ENCODE measurements around the gene SLC39A9. TPM values are rescaled to one million over a fixed set of nuclear protein-coding genes. Genes with fewer than 3 reads are reported as not detected.
A peak's percentile ranks its signal among the peaks of the same experiment; 100 is the strongest.

SLC39A9 gene, protein sequence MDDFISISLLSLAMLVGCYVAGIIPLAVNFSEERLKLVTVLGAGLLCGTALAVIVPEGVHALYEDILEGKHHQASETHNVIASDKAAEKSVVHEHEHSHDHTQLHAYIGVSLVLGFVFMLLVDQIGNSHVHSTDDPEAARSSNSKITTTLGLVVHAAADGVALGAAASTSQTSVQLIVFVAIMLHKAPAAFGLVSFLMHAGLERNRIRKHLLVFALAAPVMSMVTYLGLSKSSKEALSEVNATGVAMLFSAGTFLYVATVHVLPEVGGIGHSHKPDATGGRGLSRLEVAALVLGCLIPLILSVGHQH
- total RNA-seq: 10 to 100 TPM; 37.6 to 46.3 (median 42.3) TPM

- peaks cover 18 to 33% (median 32%) of the 10 kb centered on the region in 4 donors for H3K36me3 ChIP-seq
- peaks cover 43 to 77% (median 67%) of the 10 kb centered on the region in 4 donors for H3K4me1 ChIP-seq
- under 1% methylated on average over 47 of the region's 53 CpGs for WGBS
- H3K4me3 ChIP-seq: peak within 1 kb of the TSS; percentile 77 to 90 (median 82)
- TF ChIP-seq POLR2AphosphoS5 (IDR thresholded peaks at IDR 0.05): peak; percentile 69 to 85
- no peak for TF ChIP-seq EP300 (IDR thresholded peaks at IDR 0.05)
- H3K27me3 ChIP-seq: no peaks in the 10 kb centered on the region
- peak; percentile 99 for DNase-seq (ENCODE audit: extremely low spot score)
- H3K9me3 ChIP-seq: no peaks in the 10 kb centered on the region
- intact Hi-C loops (cut with DNase I): loop anchor here (10.0 kb wide), 2 partner anchors 263 to 377 kb away; no protein-coding TSS in a partner anchor
- peak within 1 kb of the TSS; percentile 91 to 93 (median 92) for H3K27ac ChIP-seq (replicated peaks in 1 of 4)
Measured at GRCh38 chr14:69398053-69398817, at the start of gene SLC39A9, which contains the start of gene ERH. Gene SLC39A9 (plus strand): TSS chr14:69398692. CDS start chr14:69399370, 678 bp downstream. Gene ERH (minus strand): TSS chr14:69398299. CDS start chr14:69398233, 66 bp downstream.

GRCh38 chr14:69349091-69349777 lies 49.3 kb upstream of the SLC39A9 start:
- TF ChIP-seq POLR2A (IDR thresholded peaks at IDR 0.05; ENCODE audit: low read depth) (no peak), EP300 (IDR thresholded peaks at IDR 0.05) (no peak), POLR2AphosphoS5 (IDR thresholded peaks at IDR 0.05) (no peak), CTCF (IDR thresholded peaks at IDR 0.05) (no peak)
- Histone ChIP-seq H3K27me3 (no peaks in the 10 kb centered on the region), H3K36me3 (peaks cover 0 to 44% (median 2%) of the 10 kb centered on the region in 4 donors), H3K27ac (replicated peaks in 1 of 4) (no peak overlapping the region), H3K4me1 (peaks cover 0 to 3% (median 0%) of the 10 kb centered on the region in 4 donors), H3K4me3 (no peak overlapping the region), H3K9me3 (no peaks in the 10 kb centered on the region)
- DNase-seq (ENCODE audit: extremely low spot score): no peak
- intact Hi-C loops (cut with DNase I): loop anchor here (5.0 kb wide), 1 partner anchor 97 kb away; no protein-coding TSS in a partner anchor
- WGBS: 80% methylated on average over 8 of the region's 11 CpGs

GRCh38 chr14:69350892-69351291 lies 47.6 kb upstream of the SLC39A9 start:
- Histone ChIP-seq H3K9me3 (no peaks in the 10 kb centered on the region), H3K4me1 (peaks cover 3 to 15% (median 12%) of the 10 kb centered on the region in 4 donors), H3K4me3 (no peak overlapping the region), H3K27me3 (no peaks in the 10 kb centered on the region), H3K27ac (replicated peaks in 1 of 4) (no peak overlapping the region), H3K36me3 (peaks cover 0 to 44% (median 2%) of the 10 kb centered on the region in 4 donors)
- TF ChIP-seq POLR2A (IDR thresholded peaks at IDR 0.05; ENCODE audit: low read depth) (no peak), EP300 (IDR thresholded peaks at IDR 0.05) (no peak)
- WGBS: 88% methylated on average over 5 of the region's 5 CpGs
- intact Hi-C loops (cut with DNase I): no loop called here
- no peak for DNase-seq (ENCODE audit: extremely low spot score)

DNA sequence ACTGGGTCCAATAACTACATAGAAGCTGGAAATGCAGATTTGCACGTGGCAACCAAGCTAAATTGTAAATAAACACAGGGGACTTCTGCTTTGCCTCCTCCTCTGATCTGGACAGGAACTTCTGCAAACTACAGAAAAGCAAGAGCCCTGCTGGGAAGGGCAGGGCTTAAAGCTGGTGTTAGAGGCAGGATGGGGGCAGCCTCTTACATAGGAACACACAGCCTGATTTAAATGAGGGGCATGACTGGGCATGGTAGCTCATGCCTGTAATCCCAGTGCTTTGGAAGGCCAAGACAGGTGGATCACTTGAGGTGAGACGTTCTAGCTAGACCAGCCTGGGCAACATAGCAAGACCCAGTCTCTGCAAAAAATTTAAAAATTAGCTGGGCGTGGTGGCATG lies 47.1 kb upstream of the SLC39A9 start:
- Histone ChIP-seq H3K4me1 (peaks cover 6 to 19% (median 17%) of the 10 kb centered on the region in 4 donors), H3K4me3 (no peak overlapping the region), H3K9me3 (no peaks in the 10 kb centered on the region), H3K27me3 (no peaks in the 10 kb centered on the region), H3K36me3 (peaks cover 0 to 44% (median 2%) of the 10 kb centered on the region in 4 donors), H3K27ac (replicated peaks in 1 of 4) (no peak overlapping the region)
- intact Hi-C loops (cut with DNase I): no loop called here
- WGBS: 69% methylated on average over 3 of the region's 3 CpGs
- TF ChIP-seq EP300 (IDR thresholded peaks at IDR 0.05): no peak
- no peak for DNase-seq (ENCODE audit: extremely low spot score)

- H3K4me1 ChIP-seq: peaks cover 6 to 19% (median 15%) of the 10 kb centered on the region in 4 donors
- no peaks in the 10 kb centered on the region for H3K27me3 ChIP-seq
- no peak for DNase-seq (ENCODE audit: extremely low spot score)
- intact Hi-C loops (cut with DNase I): no loop called here
- no peak overlapping the region for H3K4me3 ChIP-seq
- 83% methylated on average over 4 of the region's 5 CpGs for WGBS
- H3K36me3 ChIP-seq: peaks cover 0 to 41% (median 2%) of the 10 kb centered on the region in 4 donors
- no peak for TF ChIP-seq POLR2A (IDR thresholded peaks at IDR 0.05; ENCODE audit: low read depth)
- no peak for TF ChIP-seq EP300 (IDR thresholded peaks at IDR 0.05)
- TF ChIP-seq POLR2AphosphoS5 (IDR thresholded peaks at IDR 0.05): no peak
- no peak for TF ChIP-seq CTCF (IDR thresholded peaks at IDR 0.05)
- no peak overlapping the region for H3K27ac ChIP-seq (replicated peaks in 1 of 4)
- no peaks in the 10 kb centered on the region for H3K9me3 ChIP-seq
Measured at GRCh38 chr14:69351911-69352310, 46.6 kb upstream of the SLC39A9 start.
